Mucosa of descending colon (tissue), 3 donors: ENCODE measurements around the gene CDHR4. TPM values are rescaled to one million over a fixed set of nuclear protein-coding genes. Genes with fewer than 3 reads are reported as not detected.
"Not testable (repeated sequence)": the region's sequence is repeated elsewhere in the genome, so short reads cannot be mapped to it uniquely, and the experiment has no call there.

Experiments
- ATAC-seq: fragments of 200-7000 bp; cut with Tn5 transposase; one replicate; pipeline ENCODE4 v1.9.1; 2020; ENCODE audit warnings: mild to moderate bottlenecking, moderate library complexity
- DNase-seq, 3 donors: peaks; one replicate each; pipeline ENCODE4 v3.0.0-alpha.2; 2020
- H3K36me3 ChIP-seq: fragments of 200-600 bp; one replicate; pipeline ENCODE4 v1.8.0; 2021; ENCODE audit warnings: low read depth, mild to moderate bottlenecking
- H3K4me1 ChIP-seq: fragments of 200-600 bp; one replicate; pipeline ENCODE4 v1.8.0; 2021; ENCODE audit warnings: low read depth, mild to moderate bottlenecking
- H3K4me3 ChIP-seq: fragments of 200-600 bp; one replicate; pipeline ENCODE4 v1.8.0; 2021; ENCODE audit warnings: mild to moderate bottlenecking
- H3K9me3 ChIP-seq: fragments of 200-600 bp; one replicate; pipeline ENCODE4 v1.8.0; 2021; ENCODE audit warnings: mild to moderate bottlenecking
- CTCF ChIP-seq: fragments of 200-600 bp; IDR thresholded peaks from one replicate; pipeline ENCODE4 v1.8.0; 2022; ENCODE audit warnings: antibody characterized with exemption, mild to moderate bottlenecking
- intact Hi-C, 2 donors: fragments of 100-400 bp; cut with DNase I in 1 of 2; cut with micrococcal nuclease in 1 of 2; formaldehyde crosslinking; loops; one replicate each; pipeline versions ENCODE4 v1.11.0 to v1.11.1; 2022; cut with DNase I, micrococcal nuclease
- total RNA-seq, 3 donors: library from RNA; stranded (reverse); fragmentation: NEBNext Ultra II Directional in 2 of 3; extraction: Animal tissue kit (Norgen Biotek cat#: 25700) in 2 of 3; gene quantifications; one replicate each; pipeline versions ENCODE4 v1.2.1 to v1.2.4, GENCODE V29; 2021 to 2023
- donor health status: DM: no; HTN: no; CAD: no; lungs with moderate emphysema.
- donor health status: DM: no; HTN: no; CAD: no.
- donor health status: DM: no; HTN: yes; CAD: no.

The CDHR4 gene
- total RNA-seq, 3 donors from 2014 or later: 0.38 TPM; not detected in 2

DNA sequence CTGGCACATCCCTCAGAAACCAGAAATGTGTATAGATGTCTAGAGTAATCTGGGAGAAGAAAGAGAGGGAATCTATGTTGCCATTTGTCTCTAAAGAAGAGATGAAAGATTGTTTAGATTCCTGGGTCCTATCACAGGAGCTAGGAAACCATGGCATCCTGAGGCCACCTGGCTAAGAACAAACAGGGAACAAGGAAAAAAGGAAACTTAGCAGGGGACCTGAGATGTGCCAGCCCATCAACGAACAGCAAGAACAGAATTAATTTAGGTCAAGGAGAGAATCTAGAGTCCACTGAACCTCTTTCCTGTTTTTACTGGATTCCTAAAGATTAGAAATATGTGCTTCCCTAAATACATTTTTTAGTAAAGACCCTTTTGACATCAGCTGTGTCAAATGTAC is 43.6 kb downstream of the CDHR4 start:
- no peaks in the 10 kb centered on the region for H3K4me1 ChIP-seq
- H3K4me3 ChIP-seq: no peak overlapping the region
- no peak for TF ChIP-seq CTCF
- no peak for ATAC-seq
- no peak for DNase-seq
- intact Hi-C loops: no loop called here
- H3K36me3 ChIP-seq: no peaks in the 10 kb centered on the region
- no peaks in the 10 kb centered on the region for H3K9me3 ChIP-seq

DNA sequence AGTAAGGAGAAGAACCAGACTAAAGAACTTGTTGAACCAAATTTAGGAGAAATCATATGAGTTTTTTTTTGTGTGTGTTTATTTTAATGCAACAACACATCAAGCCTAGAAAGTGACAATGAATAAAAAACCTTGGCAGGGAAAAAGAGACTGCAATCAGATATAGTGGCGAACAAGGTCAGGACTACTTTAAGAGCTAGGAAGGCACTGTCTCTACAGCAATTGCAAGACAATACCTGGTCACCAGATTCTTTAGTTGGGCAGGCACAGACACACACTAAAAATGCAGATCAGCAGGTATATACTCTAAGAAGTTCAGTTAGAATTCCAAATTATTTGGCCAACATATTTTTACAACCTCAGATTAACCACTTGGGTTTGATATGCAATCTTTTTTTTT is 45.1 kb downstream of the CDHR4 start:
- intact Hi-C loops: no loop called here
- H3K4me1 ChIP-seq: no peaks in the 10 kb centered on the region

GRCh38 chr3:49751501-49751900 is 48.2 kb downstream of the CDHR4 start:
- ATAC-seq: no peak
- DNase-seq: no peak
- H3K36me3 ChIP-seq: no peaks in the 10 kb centered on the region
- H3K4me3 ChIP-seq: no peak overlapping the region
- intact Hi-C loops: no loop called here
- H3K9me3 ChIP-seq: no peaks in the 10 kb centered on the region
- TF ChIP-seq CTCF: no peak
- no peaks in the 10 kb centered on the region for H3K4me1 ChIP-seq

More for the DNA sequence above, 45.1 kb downstream of the CDHR4 start:
- DNase-seq (no peak), ATAC-seq (no peak)
- no peak overlapping the region for H3K4me3 ChIP-seq
- no peaks in the 10 kb centered on the region for H3K9me3 ChIP-seq
- no peaks in the 10 kb centered on the region for H3K36me3 ChIP-seq
- no peak for TF ChIP-seq CTCF

- H3K9me3 ChIP-seq: no peaks in the 10 kb centered on the region
- DNase-seq (no peak), ATAC-seq (no peak)
- no peak for TF ChIP-seq CTCF
- no peaks in the 10 kb centered on the region for H3K36me3 ChIP-seq
- H3K4me3 ChIP-seq: no peak overlapping the region
- intact Hi-C loops: no loop called here
- no peaks in the 10 kb centered on the region for H3K4me1 ChIP-seq
Observed at GRCh38 chr3:49750056-49750455, 49.6 kb downstream of the CDHR4 start.

GRCh38 chr3:49748874-49749273 is 50.8 kb downstream of the CDHR4 start:
- ATAC-seq, H3K4me3 ChIP-seq, DNase-seq, H3K9me3 ChIP-seq, H3K4me1 ChIP-seq, intact Hi-C loops, H3K36me3 ChIP-seq: not testable (repeated sequence)

DNA sequence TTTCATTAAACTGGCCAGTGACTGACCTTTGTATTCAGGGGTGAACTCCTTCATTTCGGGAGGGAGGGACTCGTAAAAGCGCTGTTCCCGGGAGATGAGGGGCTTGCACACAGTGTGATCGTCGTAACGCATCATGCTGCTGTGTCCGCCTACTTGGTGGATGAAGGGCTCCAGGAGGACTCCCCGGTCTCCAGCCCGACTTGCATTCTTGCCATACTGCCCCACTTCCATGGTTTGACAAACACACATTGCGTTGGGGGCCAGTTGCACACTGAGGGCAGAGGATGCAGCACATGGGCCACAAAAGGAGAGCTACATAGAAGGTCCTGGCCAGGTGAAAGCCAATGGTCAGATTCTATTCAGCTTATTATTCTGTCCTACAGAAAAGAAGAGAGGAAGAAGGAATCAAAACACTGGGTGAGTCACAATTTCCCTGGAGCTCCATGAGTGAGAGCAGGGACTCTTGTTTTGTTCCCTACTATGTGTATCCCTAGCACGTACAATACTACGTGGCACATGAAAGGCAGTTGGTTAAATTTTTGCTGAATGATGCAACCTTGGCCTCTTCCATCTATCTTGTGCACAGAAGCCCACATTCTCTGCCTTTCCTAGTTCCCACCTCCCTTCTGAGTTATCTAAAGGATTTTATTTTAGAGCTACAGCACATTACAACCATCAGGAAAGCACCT is 51.7 kb downstream of the CDHR4 start:
- ATAC-seq (no peak), DNase-seq (no peak)
- Histone ChIP-seq H3K4me3 (no peak overlapping the region), H3K36me3 (no peaks in the 10 kb centered on the region), H3K9me3 (no peaks in the 10 kb centered on the region), H3K4me1 (no peaks in the 10 kb centered on the region)
- no peak for TF ChIP-seq CTCF
- intact Hi-C loops: no loop called here
